Lower leg skin (tissue), 3 donors: ENCODE data around the gene PNMA8C.
"Not testable (repeated sequence)": the region's sequence is repeated elsewhere in the genome, so short reads cannot be mapped to it uniquely, and the experiment has no call there.

Experiments
- POLR2A ChIP-seq, 2 donors: fragments of 450-650 bp; IDR thresholded peaks; one replicate each; pipeline ENCODE4 v1.6.1; 2016 to 2017; ENCODE audit warnings: antibody characterized with exemption in 2 of 2, mild to moderate bottlenecking in 1 of 2, moderate library complexity in 1 of 2
- TF ChIP-seq, protein P1 (sequence below), 3 donors: fragments of 450-650 bp; IDR thresholded peaks; one replicate each; pipeline ENCODE4 v1.5.1; 2016; ENCODE audit warnings: antibody characterized with exemption in 3 of 3, mild to moderate bottlenecking in 3 of 3, moderate library complexity in 2 of 3

DNA sequence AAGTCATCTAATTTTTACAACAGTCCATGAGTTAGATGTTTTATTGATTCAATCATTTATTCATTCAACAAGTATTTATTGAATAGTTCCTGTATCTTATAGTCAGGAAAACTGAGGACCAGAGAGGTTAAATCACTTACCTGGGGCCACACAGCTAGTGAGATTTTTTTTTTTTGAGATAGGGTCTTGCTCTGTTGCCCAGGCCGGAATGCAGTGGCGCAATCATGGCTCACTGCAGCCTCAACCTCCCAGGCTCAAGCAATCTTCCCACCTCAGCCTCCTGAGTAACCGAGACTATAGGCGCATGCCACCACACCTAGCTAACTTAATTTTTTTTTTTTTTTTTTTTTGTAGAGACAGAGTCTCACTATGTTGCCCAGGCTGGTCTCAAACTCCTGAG lies 7.0 kb upstream of the PNMA8C start:
- TF ChIP-seq POLR2A (IDR thresholded peaks at IDR 0.05) = not testable (repeated sequence)
- TF ChIP-seq, protein P1, sequence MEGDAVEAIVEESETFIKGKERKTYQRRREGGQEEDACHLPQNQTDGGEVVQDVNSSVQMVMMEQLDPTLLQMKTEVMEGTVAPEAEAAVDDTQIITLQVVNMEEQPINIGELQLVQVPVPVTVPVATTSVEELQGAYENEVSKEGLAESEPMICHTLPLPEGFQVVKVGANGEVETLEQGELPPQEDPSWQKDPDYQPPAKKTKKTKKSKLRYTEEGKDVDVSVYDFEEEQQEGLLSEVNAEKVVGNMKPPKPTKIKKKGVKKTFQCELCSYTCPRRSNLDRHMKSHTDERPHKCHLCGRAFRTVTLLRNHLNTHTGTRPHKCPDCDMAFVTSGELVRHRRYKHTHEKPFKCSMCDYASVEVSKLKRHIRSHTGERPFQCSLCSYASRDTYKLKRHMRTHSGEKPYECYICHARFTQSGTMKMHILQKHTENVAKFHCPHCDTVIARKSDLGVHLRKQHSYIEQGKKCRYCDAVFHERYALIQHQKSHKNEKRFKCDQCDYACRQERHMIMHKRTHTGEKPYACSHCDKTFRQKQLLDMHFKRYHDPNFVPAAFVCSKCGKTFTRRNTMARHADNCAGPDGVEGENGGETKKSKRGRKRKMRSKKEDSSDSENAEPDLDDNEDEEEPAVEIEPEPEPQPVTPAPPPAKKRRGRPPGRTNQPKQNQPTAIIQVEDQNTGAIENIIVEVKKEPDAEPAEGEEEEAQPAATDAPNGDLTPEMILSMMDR (IDR thresholded peaks at IDR 0.05) = not testable (repeated sequence)
